Ovary (tissue), 9 donors: ENCODE measurements around the gene PTPN14. TPM values are rescaled to one million over a fixed set of nuclear protein-coding genes. Genes with fewer than 3 reads are reported as not detected.
A peak's percentile ranks its signal among the peaks of the same experiment; 100 is the strongest.

ENCODE experiments used
- DNase-seq, 5 donors: peaks; one replicate each; pipeline ENCODE4 v3.0.0-alpha.2; 2019 to 2020
- H3K27ac ChIP-seq, 2 donors: fragments of 200-600 bp; one replicate each; pipeline versions ENCODE4 v1.5.1 to v1.8.0; 2019 to 2022
- H3K27me3 ChIP-seq: fragments of 200-600 bp; one replicate; pipeline ENCODE4 v1.8.0; 2022
- H3K36me3 ChIP-seq: fragments of 200-600 bp; sonication (generic); one replicate; pipeline ENCODE4 v1.5.1; 2019
- H3K4me1 ChIP-seq: one replicate; pipeline ENCODE4 v1.8.1; 2013; ENCODE audit warnings: mild to moderate bottlenecking, moderate library complexity; ENCODE audit not compliant: insufficient read depth
- H3K4me3 ChIP-seq: fragments of 200-600 bp; sonication (generic); one replicate; pipeline ENCODE4 v1.5.1; 2017
- H3K9me3 ChIP-seq, 2 donors: fragments of 200-600 bp in 1 of 2; sonication (generic) in 1 of 2; one replicate each; pipeline versions ENCODE4 v1.5.1 to v1.8.1; 2013 to 2019; ENCODE audit warnings: mild to moderate bottlenecking in 1 of 2, moderate library complexity in 1 of 2
- CTCF ChIP-seq, 3 donors: fragments of 450-650 bp in 2 of 3; fragments of 200-600 bp in 1 of 3; IDR thresholded peaks; one replicate each; pipeline versions ENCODE4 v1.5.1 to v1.8.0; 2016 to 2022; ENCODE audit warnings: antibody characterized with exemption in 3 of 3, mild to moderate bottlenecking in 1 of 3
- EP300 ChIP-seq: sonication (generic); formaldehyde crosslinking; IDR thresholded peaks from one replicate; pipeline ENCODE4 v1.6.1; 2017; ENCODE audit warnings: antibody characterized with exemption
- POLR2A ChIP-seq: fragments of 450-650 bp; IDR thresholded peaks from one replicate; pipeline ENCODE4 v1.6.1; 2017; ENCODE audit warnings: antibody characterized with exemption, mild to moderate bottlenecking, moderate library complexity
- WGBS, 3 donors: extraction: QIAGEN DNeasy Blood & Tissue Kit in 1 of 3; methylation state at CpG; one replicate each; pipeline versions ENCODE4 v1.1.5 to v1.1.7; 2013 to 2017; 5-methylcytosine and 5-hydroxymethylcytosine counted together
- intact Hi-C, 4 donors: fragments of 100-400 bp; cut with DNase I; formaldehyde crosslinking; loops; one replicate each; pipeline versions ENCODE4 v1.11.0 to v1.15.1; 2022 to 2023
- polyA plus RNA-seq, 2 donors: library from polyadenylated mRNA; stranded (reverse); fragments of 200-250 nt in 1 of 2; fragments of 350-450 nt in 1 of 2; fragmentation: Illumina TruSeq in 1 of 2; extraction: RNeasy Lipid Tissue Mini Kit (QIAGEN cat#74804) in 1 of 2; gene quantifications; one replicate each; pipeline ENCODE4 v1.2.3, GENCODE V29; 2013 to 2014
- total RNA-seq, 7 donors: library from RNA; depleted of rRNA in 2 of 7; stranded (reverse); fragments of >200 nt in 2 of 7; fragmentation: NEBNext Ultra II Directional in 3 of 7; extraction: Animal tissue kit (Norgen Biotek cat#: 25700) in 3 of 7; gene quantifications; one replicate each; pipeline versions ENCODE4 v1.1.0 to v1.2.4, GENCODE V29; 2016 to 2023
- donor health status: DM: no; HTN: no; CAD: no; lungs with moderate emphysema.
- donor health status: DM: no; HTN: no; CAD: no.
- donor health status: Bipolar disorder and iron deficiency.
- donor health status: DM: yes; HTN: yes; CAD: no.
- donor health status: DM: no; HTN: no; CAD: no.
- donor health status: DM: yes; HTN: yes; CAD: no.

The PTPN14 gene
- total and polyA plus RNA-seq, 9 donors = 7.6 to 68.9 (median 41.1) TPM

GRCh38 chr1:214337511-214337910 is 213.9 kb downstream of the PTPN14 start:
- 26 to 40% (median 28%) methylated on average over 6 of the region's 6 CpGs for WGBS, 3 donors
- no peak for DNase-seq
- intact Hi-C loops = loop anchor here in 1 of 4 donors (10.0 kb wide), 1 partner anchor 247 kb away; no protein-coding TSS in a partner anchor
- Histone ChIP-seq H3K27ac (no peak overlapping the region), H3K27me3 (no peaks in the 10 kb centered on the region), H3K36me3 (no peaks in the 10 kb centered on the region), H3K9me3 (no peaks in the 10 kb centered on the region), H3K4me1 (peaks cover 3% of the 10 kb centered on the region), H3K4me3 (no peak overlapping the region)
- TF ChIP-seq POLR2A (no peak), CTCF (IDR thresholded peaks at IDR 0.05) (no peak), EP300 (no peak)

- Histone ChIP-seq H3K36me3 (no peaks in the 10 kb centered on the region), H3K27me3 (no peaks in the 10 kb centered on the region), H3K4me1 (peaks cover 3% of the 10 kb centered on the region), H3K4me3 (no peak overlapping the region), H3K9me3 (no peaks in the 10 kb centered on the region), H3K27ac (no peak overlapping the region)
- DNase-seq = no peak
- TF ChIP-seq CTCF (IDR thresholded peaks at IDR 0.05) (no peak), EP300 (no peak), POLR2A (no peak)
- intact Hi-C loops = loop anchor here in 1 of 4 donors (10.0 kb wide), 1 partner anchor 248 kb away; no protein-coding TSS in a partner anchor
- WGBS, 3 donors = 33 to 64% (median 63%) methylated on average over 2 of the region's 2 CpGs
Observed at GRCh38 chr1:214337015-214337414, 214.4 kb downstream of the PTPN14 start.

- Histone ChIP-seq H3K9me3 (no peaks in the 10 kb centered on the region), H3K4me1 (peaks cover 3% of the 10 kb centered on the region), H3K27ac (no peak overlapping the region), H3K36me3 (no peaks in the 10 kb centered on the region), H3K27me3 (no peaks in the 10 kb centered on the region), H3K4me3 (no peak overlapping the region)
- intact Hi-C loops = loop anchor here in 1 of 4 donors (10.0 kb wide), 1 partner anchor 249 kb away; no protein-coding TSS in a partner anchor
- no peak for DNase-seq
- 93 to 97% (median 95%) methylated on average over 4 of the region's 4 CpGs for WGBS, 3 donors
- TF ChIP-seq POLR2A (no peak), EP300 (no peak), CTCF (IDR thresholded peaks at IDR 0.05) (no peak)
Observed at GRCh38 chr1:214335567-214335966, 215.8 kb downstream of the PTPN14 start.

GRCh38 chr1:214332946-214333798 is 218.2 kb downstream of the PTPN14 start:
- H3K36me3 ChIP-seq = no peaks in the 10 kb centered on the region
- 57 to 60% (median 60%) methylated on average over 6 of the region's 6 CpGs for WGBS, 3 donors

More at GRCh38 chr1:214332946-214333798, 218.2 kb downstream of the PTPN14 start:
- no peaks in the 10 kb centered on the region for H3K9me3 ChIP-seq
- peaks cover 3% of the 10 kb centered on the region for H3K4me1 ChIP-seq
- DNase-seq = peak; percentile 48 to 76 (median 72)
- no peak overlapping the region for H3K4me3 ChIP-seq
- TF ChIP-seq CTCF (IDR thresholded peaks at IDR 0.05) = peak; percentile 65 to 75 (median 71)
- TF ChIP-seq EP300 = no peak
- no peak for TF ChIP-seq POLR2A
- no peak overlapping the region for H3K27ac ChIP-seq
- intact Hi-C loops = loop anchor here in 3 of 4 donors (2.0 to 10.0 kb wide), 3 partner anchors 252 to 254 kb away; no protein-coding TSS in a partner anchor
- H3K27me3 ChIP-seq = no peaks in the 10 kb centered on the region
